Measurements from ENCODE around the gene CACNG8.

The CACNG8 gene

DNA sequence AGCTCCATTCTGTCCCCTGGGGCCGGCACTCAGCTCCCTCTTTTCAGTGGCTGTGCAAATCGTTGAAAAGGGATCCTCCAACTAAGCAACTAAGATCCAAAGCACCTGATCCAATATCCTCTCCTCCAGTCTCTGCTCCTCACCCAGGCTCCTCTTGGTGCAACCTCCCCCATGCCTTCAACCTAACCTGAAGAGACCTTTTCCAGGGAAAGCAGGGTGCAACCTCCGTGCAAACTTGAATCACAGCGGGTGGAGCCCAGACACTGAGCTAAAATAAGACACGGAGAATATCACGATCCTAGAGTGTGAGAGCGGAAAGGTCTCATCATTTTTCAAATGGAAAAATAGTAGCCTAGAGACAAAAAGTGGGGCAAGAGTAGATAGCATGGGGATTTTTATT lies 45.4 kb upstream of the CACNG8 start:
- Histone ChIP-seq H3K9ac (ENCODE audit: low read length) (no peak overlapping the region), H3K4me2 (ENCODE audit: low read length) (no peak overlapping the region), H3K4me3 (ENCODE audit: low read depth, low read length, poor library complexity, severe bottlenecking) (no peak overlapping the region), H3K27me3 (ENCODE audit: insufficient read depth, low read length) (no peaks in the 10 kb centered on the region), H3K79me2 (ENCODE audit: insufficient read depth, low read length) (no peaks in the 10 kb centered on the region), H3K27ac (ENCODE audit: low read depth, low read length, poor library complexity, severe bottlenecking) (no peak overlapping the region), H2AFZ (ENCODE audit: low read length) (no peak overlapping the region), H3F3A (ENCODE audit: insufficient read depth, low read length) (no peaks in the 10 kb centered on the region), H3K9me2 (ENCODE audit: low read depth, low read length) (no peaks in the 10 kb centered on the region), H3K4me1 (ENCODE audit: insufficient read depth, low read length, severe bottlenecking) (no peaks in the 10 kb centered on the region), H3K36me3 (ENCODE audit: insufficient read depth, low read length) (no peaks in the 10 kb centered on the region), H4K20me1 (ENCODE audit: insufficient read depth, low read length) (no peaks in the 10 kb centered on the region), H3K9me3 (ENCODE audit: low read length) (no peaks in the 10 kb centered on the region)
- TF ChIP-seq EZH2 (IDR thresholded peaks at IDR 0.05; ENCODE audit: borderline replicate concordance, low read length) (no peak), CTCF (IDR thresholded peaks at IDR 0.05; ENCODE audit: low read length) (no peak)

DNA sequence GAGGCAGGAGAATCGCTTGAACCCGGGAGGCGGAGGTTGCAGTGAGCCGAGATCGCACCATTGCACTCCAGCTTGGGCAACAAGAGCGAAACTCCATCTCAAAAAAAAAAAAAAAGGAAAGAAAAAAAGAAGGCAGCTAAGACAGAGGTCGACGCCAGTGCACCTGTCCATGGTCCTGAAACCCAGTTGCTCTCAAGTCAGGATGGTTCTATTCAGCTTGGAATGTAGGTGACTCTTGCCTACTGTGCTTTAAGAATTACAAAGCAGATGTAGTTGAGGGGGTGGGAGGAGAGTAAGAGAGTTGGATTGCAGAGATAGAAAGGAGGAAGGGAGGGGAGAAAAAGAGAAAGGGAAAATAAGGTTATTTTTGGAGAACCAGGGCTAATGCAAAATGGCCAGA lies 35.0 kb upstream of the CACNG8 start:
- H4K20me1 ChIP-seq (ENCODE audit: insufficient read depth, low read length), result no peaks in the 10 kb centered on the region
- no peaks in the 10 kb centered on the region for H3K9me2 ChIP-seq (ENCODE audit: low read depth, low read length)
- no peaks in the 10 kb centered on the region for H3K4me1 ChIP-seq (ENCODE audit: insufficient read depth, low read length, severe bottlenecking)
- no peaks in the 10 kb centered on the region for H3K9me3 ChIP-seq (ENCODE audit: low read length)
- no peak overlapping the region for H3K4me2 ChIP-seq (ENCODE audit: low read length)
- no peak overlapping the region for H3K4me3 ChIP-seq (ENCODE audit: low read depth, low read length, poor library complexity, severe bottlenecking)
- no peak for TF ChIP-seq CTCF (IDR thresholded peaks at IDR 0.05; ENCODE audit: low read length)
- TF ChIP-seq EZH2 (IDR thresholded peaks at IDR 0.05; ENCODE audit: borderline replicate concordance, low read length), result no peak
- no peaks in the 10 kb centered on the region for H3K79me2 ChIP-seq (ENCODE audit: insufficient read depth, low read length)
- no peak overlapping the region for H2AFZ ChIP-seq (ENCODE audit: low read length)
- no peaks in the 10 kb centered on the region for H3F3A ChIP-seq (ENCODE audit: insufficient read depth, low read length)
- no peak overlapping the region for H3K9ac ChIP-seq (ENCODE audit: low read length)
- H3K27ac ChIP-seq (ENCODE audit: low read depth, low read length, poor library complexity, severe bottlenecking), result no peak overlapping the region
- no peaks in the 10 kb centered on the region for H3K27me3 ChIP-seq (ENCODE audit: insufficient read depth, low read length)
- H3K36me3 ChIP-seq (ENCODE audit: insufficient read depth, low read length), result no peaks in the 10 kb centered on the region

DNA sequence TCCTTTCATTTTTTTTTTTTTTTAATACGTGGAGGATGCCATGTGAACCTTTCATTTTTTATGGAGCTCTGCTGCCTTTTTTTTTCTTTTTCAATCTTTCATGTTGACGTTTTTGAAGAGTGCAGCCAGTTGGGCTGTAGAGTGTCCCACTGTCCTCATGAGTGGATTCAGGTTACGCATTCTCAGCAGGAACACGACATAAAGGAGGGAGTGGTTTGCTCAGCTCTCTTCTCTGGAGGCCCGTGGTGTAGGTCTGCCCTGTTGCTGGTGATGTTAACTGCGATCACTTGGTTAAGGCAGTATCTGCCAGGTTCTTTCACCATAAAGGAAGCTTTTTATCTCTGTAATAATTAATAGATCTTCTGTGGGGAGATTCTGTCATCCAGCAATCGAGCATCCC lies 26.7 kb upstream of the CACNG8 start:
- no peaks in the 10 kb centered on the region for H3K79me2 ChIP-seq (ENCODE audit: insufficient read depth, low read length)
- no peaks in the 10 kb centered on the region for H3K4me1 ChIP-seq (ENCODE audit: insufficient read depth, low read length, severe bottlenecking)
- no peak overlapping the region for H3K27ac ChIP-seq (ENCODE audit: low read depth, low read length, poor library complexity, severe bottlenecking)
- no peak overlapping the region for H2AFZ ChIP-seq (ENCODE audit: low read length)
- no peaks in the 10 kb centered on the region for H3K27me3 ChIP-seq (ENCODE audit: insufficient read depth, low read length)
- H3K4me3 ChIP-seq (ENCODE audit: low read depth, low read length, poor library complexity, severe bottlenecking), result no peak overlapping the region
- TF ChIP-seq CTCF (IDR thresholded peaks at IDR 0.05; ENCODE audit: low read length) (no peak), EZH2 (IDR thresholded peaks at IDR 0.05; ENCODE audit: borderline replicate concordance, low read length) (no peak)
- no peaks in the 10 kb centered on the region for H3K36me3 ChIP-seq (ENCODE audit: insufficient read depth, low read length)
- H3K4me2 ChIP-seq (ENCODE audit: low read length), result no peak overlapping the region
- H3K9ac ChIP-seq (ENCODE audit: low read length), result no peak overlapping the region
- no peaks in the 10 kb centered on the region for H4K20me1 ChIP-seq (ENCODE audit: insufficient read depth, low read length)
- H3K9me2 ChIP-seq (ENCODE audit: low read depth, low read length), result no peaks in the 10 kb centered on the region
- H3K9me3 ChIP-seq (ENCODE audit: low read length), result no peaks in the 10 kb centered on the region
- no peaks in the 10 kb centered on the region for H3F3A ChIP-seq (ENCODE audit: insufficient read depth, low read length)

Data from OCI-LY1 (cell line).